HG03354 (cell line): ENCODE measurements around the gene AMPD3.

Experiments
- ATAC-seq: cut with Tn5 transposase; IDR thresholded peaks from one replicate; pipeline ENCODE4 v1.9.1; 2021; ENCODE audit warnings: mild to moderate bottlenecking; ENCODE audit not compliant: unreplicated experiment, poor library complexity, severe bottlenecking

AMPD3 gene

GRCh38 chr11:10454878-10455631 lies at the start of gene AMPD3:
AMPD3 (plus strand) TSS chr11:10455264; CDS start chr11:10461520, 6,256 bp downstream.
- peak; percentile 15 for ATAC-seq

- no peak for ATAC-seq
Measured at GRCh38 chr11:10405865-10406592, 49.0 kb upstream of the AMPD3 start.

GRCh38 chr11:10407055-10407454 lies 48.0 kb upstream of the AMPD3 start:
- no peak for ATAC-seq

DNA sequence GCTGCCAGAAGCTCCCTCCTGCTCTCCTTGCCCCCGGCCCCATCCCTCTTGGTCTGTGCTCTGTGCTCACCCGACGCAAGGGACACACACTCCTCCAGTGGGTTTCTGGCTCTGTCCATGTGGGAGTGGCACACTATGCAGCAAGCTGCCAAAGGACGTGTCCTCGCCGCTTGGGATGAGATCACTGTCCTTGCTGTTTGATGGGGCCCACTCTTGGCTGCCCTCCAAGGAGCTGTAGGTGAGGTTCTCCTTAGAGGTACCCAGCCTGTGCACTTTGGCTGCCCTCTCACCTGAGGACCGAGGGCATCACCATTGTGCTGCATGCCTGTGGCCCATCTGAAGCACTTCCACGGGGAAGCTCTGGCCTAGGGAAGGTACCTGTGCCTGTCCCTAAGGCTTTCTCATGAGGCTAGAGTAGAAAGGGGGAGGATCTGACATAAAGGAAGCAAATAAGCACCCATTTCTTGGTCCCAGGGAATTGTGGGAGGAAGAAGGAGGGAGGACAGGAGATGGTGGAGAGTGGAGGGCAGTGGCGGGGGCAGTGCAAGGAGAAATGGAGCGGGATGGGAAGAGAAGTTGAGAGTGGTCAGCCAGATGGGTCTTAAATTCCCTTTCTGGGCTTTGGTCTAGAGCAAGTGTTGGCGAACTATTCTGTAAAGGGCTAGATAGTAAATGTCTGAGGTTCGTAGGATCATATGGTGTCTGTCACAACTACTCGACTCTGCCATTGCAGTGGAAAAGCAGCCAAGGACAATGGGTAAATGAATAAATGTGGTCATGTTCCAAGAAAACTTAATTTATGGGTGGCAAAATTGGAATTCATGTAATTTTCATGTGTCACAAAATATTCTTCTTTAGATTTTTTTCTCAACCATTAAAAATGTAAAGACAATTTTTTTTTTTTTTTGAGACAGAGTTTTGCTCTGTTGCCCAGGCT lies 47.0 kb upstream of the AMPD3 start:
- no peak for ATAC-seq

- ATAC-seq = no peak
Measured at GRCh38 chr11:10409207-10409661, 45.8 kb upstream of the AMPD3 start.

- no peak for ATAC-seq
Measured at GRCh38 chr11:10410106-10410843, 44.8 kb upstream of the AMPD3 start.

DNA sequence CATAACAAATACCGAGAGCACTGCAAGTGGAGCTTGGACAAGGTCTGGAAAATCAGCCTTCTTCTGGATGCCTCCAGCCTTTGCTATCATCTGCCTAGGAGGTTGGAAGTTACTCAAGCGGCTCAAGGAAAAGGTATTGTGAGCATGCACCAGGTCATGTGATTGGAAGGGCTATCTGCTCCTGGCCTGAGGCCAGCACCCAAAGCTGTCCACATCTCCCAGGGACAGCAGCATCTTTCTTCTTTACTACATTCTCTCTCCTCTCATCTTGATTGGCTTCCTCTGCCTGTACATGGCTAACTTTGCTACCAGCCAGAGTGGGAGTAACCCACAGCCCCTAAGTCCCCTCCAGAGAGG lies 44.2 kb upstream of the AMPD3 start:
- ATAC-seq = no peak

DNA sequence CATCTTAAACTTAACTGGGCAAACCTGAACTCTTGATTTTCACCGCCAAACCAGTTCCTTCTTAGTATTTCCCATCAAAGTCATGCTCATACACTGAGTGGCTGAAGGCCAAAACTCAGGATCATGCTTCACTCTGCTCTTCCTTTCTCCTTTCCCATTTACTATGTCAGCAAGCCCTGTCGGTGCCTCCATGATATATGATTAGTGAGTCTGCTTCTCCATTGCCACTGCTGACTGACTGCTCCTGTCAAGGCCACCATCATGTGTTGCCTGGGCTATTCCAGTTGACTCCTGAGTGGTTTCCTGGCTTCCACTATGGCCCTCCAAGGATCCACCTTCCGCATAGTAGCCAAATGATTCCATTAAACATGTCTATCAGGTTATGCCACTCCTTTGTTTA lies 42.8 kb upstream of the AMPD3 start:
- no peak for ATAC-seq

GRCh38 chr11:10413268-10413667 lies 41.8 kb upstream of the AMPD3 start:
- peak; percentile 54 for ATAC-seq

DNA sequence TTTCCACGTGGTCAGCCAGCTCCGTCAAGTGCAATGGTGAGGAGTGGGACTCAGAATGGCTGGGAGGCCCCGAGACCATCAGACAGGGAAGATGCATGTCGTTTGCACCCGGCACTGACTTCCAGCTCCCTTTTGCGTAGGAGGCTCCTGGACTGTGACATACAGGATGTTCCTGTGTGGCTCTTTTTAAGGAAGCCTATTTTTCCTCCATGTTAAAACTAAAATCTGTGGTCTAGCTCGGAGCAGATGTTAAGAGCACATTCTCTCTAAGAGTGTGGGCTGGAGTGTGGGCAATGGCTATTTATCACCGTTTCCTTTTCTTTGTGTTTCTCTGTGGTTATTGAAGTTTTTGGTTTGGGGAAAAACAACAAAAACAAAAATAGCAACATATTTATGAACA lies 40.9 kb upstream of the AMPD3 start:
- no peak for ATAC-seq

DNA sequence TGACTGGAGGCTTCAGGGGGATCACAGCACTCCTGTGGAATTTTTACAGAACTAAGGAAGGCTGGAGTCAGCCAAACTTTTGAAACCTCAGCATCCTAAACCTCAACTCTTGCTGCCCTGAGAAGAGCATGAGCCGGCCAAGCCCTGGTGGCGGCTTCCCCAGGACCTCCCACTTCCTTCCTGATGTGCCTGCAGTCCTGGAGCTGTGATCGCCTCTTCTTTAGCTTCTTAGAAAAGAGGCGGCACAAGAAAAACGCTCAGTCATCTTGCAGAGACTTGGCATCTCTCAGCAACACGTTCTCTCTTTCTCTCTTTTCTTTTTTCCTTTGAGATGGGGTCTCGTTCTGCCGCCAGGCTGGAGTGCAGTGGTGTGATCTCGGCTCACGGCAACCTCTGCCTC lies 40.4 kb upstream of the AMPD3 start:
- ATAC-seq = no peak

DNA sequence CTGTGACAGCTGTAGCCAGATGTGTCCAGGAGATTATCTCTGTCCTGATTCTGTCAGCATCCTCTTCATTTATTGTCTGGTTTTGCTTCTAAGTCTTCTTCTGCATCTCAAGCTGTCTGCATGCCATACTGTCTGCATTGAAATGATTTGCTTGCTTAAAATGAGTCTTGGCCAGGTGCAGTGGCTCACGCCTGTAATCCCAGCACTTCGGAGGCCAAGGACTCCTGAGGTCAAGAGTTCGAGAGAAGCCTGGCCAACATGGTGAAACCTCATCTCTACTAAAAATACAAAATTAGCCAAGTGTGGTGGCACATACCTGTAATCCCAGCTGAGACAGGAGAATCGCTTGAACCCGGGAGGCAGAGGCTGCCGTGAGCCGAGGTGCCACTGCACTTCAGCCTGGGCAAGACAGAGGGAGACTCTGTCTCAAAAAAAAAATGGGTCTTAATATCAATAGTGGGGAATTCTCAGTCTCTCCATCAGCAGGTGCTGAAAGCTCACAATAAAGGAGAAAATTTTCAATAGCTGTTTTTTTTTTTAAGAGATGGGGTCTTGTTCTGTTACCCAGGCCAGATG lies 39.2 kb upstream of the AMPD3 start:
- no peak for ATAC-seq

GRCh38 chr11:10418259-10418949 lies 36.7 kb upstream of the AMPD3 start:
- no peak for ATAC-seq

- no peak for ATAC-seq
Measured at GRCh38 chr11:10418950-10419310, 36.1 kb upstream of the AMPD3 start.

GRCh38 chr11:10426475-10426874 lies 28.6 kb upstream of the AMPD3 start:
- no peak for ATAC-seq

- no peak for ATAC-seq
Measured at GRCh38 chr11:10428453-10428852, 26.6 kb upstream of the AMPD3 start.

- ATAC-seq = no peak
Measured at GRCh38 chr11:10429526-10429925, 25.5 kb upstream of the AMPD3 start.

DNA sequence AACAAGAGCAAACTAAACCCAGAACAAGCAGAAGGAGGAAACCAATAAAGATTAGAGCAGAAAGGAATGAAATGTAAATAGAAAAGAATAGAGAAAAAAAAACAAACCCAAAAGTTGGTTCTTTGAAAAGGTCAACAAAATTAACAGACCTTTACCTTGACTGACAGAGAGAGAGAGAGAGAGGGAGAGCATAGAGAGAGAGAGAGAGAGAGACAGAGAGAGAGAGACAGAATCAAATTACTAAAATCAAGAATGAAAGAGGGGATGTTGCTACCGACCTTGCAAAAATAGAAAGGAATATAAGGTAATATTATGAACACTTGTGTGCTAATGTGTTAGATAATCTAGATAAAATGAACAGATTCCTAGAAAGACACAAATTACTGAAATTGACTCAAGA lies 22.6 kb upstream of the AMPD3 start:
- ATAC-seq = no peak

GRCh38 chr11:10432971-10433370 lies 22.1 kb upstream of the AMPD3 start:
- no peak for ATAC-seq
